ENCODE data around the gene KRTAP5-3.
A peak's percentile ranks its signal among the peaks of the same experiment; 100 is the strongest.
"Not testable (repeated sequence)": the region's sequence is repeated elsewhere in the genome, so short reads cannot be mapped to it uniquely, and the experiment has no call there.

The KRTAP5-3 gene, protein sequence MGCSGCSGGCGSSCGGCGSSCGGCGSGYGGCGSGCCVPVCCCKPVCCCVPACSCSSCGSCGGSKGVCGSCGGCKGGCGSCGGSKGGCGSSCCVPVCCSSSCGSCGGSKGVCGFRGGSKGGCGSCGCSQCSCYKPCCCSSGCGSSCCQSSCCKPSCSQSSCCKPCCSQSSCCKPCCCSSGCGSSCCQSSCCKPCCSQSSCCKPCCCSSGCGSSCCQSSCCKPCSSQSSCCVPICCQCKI

DNA sequence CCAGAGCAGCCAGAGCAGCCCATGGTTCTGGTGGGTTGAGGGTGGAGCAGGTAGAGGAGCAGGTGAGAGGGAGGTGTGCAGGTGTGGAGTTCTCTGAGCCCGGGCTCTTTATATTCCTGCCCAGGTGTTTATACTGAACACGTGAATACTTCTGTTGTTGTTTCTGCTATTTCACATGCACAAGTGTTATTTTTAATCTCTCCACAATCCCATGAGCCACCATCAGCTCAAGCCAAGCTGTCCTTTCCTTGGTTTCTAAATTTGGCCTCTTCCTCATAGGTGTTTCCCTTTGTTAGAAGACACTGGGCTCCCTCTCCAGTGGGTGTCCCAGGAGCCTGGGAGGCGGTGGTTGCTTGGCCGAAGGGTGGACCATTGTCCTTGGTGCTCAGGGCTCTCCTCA is at the start of gene KRTAP5-3:
TSS of gene KRTAP5-3 (minus strand) at position 101 of the 400 bp plus-strand sequence. CDS start at position 23, 78 bp downstream.
- no peak for DNase-seq

DNA sequence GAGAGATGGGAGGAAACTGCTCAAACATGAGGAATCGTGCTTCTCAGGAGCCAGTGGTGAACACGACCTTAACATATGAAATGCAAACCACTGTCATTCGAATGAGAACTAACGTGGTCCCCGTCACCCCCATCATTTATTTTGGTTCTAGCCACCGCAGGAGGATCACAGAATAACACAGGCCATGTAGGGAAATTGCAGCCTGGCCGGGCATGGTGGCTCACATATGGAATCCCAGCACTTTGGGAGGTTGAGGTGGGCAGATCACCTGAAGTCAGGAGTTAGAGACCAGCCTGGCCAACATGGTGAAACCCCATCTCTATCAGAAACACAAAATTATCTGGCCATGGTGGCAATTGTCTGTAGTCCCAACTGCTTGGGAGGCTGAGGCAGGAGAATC is 48.4 kb upstream of the KRTAP5-3 start:
- DNase-seq = no peak

DNA sequence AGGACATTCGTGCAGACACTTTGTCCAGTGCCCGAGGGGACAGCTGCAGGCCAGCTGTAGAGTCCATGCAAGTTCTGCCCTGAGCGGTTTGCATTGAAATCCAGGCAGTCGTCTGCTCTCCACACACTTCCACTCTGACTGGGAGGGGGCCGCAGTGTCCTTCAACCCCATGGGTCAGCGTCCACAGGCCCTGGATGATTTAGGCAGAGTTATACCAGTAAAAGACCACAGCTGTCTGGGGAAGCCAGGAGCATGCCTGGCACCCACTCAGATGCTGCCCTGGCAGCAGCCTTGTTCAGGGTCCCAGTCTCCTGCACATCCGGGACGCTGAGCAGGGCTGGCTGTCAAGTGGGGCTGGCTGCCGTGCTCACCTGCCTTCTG is 47.8 kb upstream of the KRTAP5-3 start:
- DNase-seq = no peak

DNA sequence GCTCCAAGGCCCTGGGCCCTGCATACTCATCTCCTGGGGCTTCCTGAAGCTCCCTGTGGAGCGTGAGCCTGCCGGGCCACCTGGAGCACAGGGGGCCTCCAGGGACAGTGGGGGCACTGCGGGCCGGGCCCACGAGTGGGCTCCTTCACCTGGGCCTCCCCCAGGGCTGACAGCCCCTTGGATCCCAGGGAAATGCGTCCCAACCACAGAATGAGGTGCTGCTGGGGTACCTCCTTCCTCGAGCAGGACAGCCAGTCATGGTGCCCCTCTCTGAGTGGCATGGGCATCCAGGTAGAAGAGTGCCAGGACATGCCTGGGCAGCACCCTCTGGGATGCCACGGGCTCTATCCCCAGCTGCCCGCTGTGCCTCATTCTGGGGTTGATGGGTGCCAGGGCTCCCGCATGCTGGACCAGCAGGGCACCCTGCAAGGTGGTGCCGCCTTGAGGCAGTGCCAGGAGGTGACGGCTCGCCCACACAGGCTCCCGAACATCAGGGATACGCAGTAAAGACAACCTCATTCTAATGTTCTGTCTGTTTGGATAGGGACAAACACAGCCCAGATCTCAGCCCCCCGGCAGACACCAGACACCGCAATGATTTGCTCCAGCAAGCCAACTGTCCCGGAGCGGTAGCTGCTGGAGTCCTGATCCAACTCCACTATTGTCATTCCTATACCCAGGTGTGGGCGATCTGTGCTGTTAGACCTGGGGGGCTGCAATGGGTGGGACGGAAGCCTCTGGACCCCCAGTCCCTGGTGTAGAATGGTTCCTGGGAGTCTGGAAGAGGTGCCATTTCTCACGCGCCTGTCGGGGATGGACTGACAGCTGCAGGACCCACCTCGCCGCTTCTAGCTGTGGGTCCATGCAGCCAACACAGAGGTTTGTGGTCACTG is 47.2 kb upstream of the KRTAP5-3 start:
- DNase-seq = no peak

DNA sequence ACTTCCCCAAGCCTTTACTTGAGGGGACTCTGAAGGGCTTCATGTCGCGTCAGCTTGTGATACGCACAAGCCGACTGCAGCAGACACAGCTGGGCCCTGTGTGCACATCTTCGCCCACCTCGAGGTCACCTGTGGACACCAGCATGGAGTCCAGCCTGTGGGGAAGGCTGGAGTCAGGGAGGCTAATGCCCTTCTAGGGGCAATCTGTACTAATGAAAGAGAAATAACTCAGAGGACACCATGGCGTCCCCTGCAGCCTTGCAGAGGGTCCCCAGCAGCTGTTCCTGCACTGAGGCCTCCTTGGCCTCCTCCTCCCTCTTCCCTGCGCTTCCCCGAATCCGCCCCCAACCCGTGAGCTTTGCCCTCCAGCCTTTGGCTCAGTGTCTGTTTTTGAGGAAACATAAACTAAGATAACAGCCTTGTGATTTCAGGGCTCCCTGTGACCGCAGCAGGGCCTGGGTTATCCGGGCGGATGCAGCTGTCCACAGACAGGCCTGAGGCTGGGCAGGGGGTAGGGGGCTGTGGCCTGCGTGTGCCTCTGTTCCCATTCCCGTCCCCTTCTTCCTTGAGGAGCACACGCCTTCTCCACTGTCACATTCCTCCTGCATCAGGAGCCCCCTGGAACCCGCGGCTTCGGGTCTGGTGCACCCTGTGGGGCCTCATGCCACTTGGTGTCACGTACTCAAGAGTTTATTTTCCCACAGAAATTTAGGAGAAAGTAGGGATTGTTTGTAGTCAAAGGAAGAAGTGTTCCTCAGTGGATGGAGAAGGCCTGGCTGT is 46.3 kb upstream of the KRTAP5-3 start:
- DNase-seq = no peak

DNA sequence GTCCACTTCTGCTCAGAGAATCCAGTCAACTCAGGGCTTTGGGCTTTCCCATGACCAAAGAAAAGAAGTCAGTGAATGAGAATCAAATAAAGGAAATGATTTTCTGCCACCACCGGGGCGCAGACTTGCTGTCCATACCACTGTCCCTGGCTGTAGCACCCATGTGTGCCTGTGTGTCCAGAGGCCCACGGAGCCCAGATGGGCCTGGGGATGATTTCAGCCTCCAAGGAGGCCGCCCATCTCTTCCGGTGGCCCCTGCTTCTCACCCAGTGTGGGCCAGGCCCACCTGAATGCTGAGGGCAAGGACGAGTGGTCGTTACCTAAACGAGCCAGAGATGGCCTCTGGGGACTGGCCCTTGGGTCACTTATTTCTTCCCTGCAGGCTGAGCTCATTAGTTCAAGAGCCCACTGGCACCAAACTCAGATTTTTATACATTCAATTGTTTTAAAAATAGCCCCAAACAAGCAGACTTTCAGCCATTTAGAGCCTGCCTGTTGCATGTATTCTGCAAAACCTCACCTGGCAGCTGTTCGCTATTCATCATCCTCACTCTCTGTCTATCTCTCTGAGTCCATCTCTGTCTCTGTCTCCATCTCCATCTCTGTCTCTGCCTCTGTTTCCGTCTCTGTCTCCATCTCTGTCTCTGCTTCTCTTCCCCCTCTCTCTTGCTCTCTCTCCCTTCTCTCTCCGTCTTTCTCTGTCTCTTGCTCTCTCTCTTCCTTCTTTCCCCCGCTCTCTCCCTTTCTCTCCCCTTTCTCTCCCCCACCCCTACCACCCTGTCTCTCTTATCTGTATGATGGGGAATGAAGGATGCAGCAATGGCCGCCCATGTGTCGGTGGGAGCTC is 45.5 kb upstream of the KRTAP5-3 start:
- no peak for DNase-seq

DNA sequence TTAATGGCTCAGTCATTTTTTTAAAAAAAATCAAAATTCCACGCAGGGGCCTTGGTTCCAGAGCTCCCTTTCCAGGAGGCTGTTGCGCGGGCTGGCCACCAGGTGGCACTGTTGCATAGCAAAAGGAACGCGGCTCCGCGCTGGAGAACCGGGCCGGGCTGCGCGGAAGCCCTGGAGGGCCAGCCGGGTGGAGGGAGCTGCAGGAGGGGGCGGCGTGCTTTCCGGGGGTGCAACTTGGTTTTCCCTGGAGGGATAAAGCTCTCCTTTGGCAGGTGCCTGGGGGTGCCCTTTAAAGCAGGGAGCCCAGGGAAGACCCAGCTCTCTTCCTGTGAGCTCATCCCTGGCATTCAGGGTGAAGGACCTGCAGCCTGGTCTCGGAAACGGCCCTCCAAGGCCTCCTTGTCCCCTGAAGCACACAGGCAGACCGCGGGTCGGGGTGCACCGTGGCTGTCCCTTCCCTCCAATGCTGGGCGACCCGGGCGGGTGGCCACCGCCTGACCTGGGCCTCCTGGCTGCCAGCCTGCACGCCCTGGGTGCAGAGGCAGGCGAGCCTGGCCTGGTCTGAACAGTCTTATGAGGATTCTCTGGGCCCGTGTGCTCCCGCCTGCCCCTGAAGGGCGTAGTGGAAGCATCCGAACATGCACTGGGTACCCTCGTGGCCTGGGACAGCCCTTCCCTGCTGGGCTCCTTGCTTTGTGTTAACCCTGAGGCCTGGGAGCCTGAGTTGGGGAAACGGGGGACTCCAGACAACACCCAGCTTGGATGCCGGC is 44.7 kb upstream of the KRTAP5-3 start:
- DNase-seq = peak; percentile 27

DNA sequence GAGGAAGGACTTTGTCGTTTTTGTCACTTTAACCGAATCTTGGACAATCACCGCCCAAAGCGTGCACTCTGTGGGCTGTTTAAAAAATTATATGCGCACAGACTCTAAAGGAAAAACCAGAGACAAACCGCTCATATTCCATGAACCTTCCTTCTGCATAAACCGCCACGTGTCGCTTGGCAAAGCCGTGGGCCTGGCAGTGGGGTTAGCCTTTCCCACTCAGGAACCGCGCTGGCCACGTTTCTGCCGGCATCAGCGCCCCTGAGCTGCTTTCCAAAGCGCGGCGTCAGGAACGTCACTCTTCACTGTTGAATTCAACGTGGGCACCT is 44.1 kb upstream of the KRTAP5-3 start:
- no peak for DNase-seq

DNA sequence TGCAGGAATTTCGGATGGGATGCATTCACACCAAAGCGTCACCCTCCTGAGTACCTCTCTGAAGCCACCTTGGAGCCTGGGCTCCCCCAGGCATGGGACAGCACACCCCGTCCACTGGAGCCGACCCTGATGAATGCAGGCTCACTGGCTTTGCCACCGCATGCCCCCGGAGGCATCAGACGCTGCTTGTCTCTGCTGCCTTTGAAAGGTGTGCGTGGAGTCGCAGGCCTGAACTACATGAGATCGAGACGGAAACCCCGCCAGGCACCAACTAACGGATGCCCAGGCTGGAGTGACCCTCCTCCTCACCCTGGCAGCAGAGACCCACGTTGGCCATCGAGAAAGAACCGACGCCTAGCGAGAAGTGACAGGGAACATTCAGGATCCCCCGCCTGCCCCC is 43.8 kb upstream of the KRTAP5-3 start:
- DNase-seq = no peak

DNA sequence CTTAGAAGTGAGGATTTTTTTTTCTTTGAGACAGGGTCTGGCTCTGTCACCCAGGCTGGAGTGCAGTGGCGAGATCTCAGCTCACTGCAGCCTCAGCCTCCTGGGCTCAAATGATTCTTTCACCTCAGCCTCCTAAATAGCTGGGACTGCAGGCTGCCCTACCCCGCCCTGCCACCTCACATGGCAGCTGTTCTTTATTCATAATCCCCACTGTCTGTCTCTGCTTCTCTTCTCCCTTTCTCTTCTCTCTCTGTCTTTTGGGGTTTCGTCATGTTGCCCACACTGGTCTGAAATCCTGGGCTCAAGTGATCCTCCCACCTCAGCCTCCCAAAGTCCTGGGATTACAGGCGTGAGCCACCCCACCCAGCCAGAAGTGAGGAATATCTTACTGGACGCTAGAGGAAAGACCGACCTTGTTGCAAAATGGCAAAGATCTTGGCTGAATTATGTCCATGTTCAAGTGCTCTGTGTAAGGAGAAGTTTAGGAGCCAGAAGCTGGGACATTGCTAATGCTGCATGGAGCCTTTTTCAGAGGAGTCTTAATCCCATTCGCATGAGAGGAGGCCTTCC is 43.2 kb upstream of the KRTAP5-3 start:
- no peak for DNase-seq

DNA sequence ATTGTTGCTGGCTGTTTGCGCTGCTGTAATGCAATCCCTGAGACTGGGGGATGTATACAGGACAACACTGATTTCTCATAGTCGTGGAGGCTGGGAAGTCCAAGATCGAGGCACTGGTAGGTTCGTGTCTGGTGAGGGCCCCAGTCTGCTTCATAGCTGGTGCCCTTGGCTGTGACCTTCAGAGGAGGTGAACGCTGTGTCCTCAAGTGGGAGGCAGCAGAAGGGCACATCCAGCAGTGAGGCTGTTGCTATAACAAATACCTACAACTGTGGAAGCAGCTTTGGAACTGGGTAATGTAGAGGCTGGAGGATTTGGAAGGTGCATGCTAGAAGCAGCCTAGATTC is 42.6 kb upstream of the KRTAP5-3 start:
- no peak for DNase-seq

DNA sequence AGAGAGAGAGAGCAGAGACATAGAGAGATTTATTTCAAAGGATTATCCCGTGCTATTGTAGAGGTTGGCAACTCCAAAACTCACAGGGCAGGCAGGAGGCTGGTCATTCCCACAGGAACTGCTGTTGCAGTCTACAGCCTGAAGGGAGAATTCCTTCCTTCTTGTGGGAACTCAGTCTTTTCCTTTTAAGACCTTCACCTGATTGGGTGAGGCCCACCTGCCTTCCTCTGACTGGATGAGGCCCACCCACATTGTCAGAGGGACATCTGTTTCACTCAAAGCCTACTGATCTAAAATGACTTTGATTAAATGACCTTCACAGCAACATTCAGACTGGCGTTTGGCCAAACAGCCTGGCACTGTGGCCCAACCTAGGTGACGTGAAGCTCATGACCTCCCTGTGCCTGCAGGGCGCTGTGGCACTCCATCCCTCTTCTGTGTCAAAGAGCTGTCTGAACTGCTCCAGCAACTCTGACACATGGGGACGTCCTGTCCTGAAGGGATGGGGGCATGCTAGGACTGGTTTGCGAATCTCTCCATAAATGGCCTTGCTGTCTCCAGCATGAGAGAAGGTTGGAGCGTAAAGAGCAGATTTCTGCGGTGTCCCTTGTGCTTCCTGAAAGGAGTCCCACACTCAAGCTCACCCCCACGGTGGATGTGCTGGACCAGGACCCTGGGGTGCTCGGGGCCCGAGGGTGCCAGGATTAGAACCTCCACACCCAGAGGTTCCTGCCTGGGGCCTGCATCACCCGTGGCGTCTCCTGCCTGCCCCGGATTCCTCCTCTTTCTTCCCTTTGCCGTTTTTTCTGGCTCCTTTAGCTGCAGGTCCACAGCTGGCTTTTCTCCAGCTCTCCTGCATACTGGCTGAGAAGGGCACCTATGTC is 42.0 kb upstream of the KRTAP5-3 start:
- no peak for DNase-seq

DNA sequence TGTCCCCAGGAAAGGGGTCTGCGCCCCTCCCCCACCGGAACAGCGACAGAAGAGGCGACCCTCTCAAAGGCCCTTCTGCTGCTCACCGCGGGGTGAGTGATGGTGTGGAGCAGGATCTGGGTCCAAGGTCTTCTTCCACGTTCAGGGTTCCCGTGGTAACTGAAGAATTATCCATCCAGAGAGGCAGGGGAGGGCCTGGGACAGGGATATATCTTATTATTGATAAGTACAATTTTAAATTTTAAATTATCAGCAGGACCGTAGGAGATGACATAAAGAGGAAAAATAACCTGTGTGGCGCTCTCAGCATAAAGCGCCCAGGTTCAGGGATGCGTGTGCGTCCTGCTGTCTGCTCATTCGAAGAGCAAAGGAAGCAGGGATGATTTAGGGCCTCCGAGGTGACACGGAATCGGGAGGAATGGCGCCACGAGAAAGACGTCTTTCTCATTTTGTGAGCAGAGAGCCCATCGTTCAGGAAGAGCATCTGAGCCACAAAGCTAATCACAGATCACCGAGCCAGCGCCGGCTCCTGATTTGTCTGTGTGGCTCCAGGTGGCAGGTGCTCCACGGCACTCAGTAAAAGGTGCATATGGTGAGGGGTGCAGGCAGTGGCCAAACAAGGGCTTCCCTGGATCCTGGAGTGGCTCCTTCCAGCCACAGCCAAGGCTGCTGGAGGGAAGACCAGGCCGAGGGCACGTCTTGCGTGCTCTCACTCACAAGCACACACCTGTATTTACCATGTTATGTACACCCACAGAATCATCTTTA is 40.6 kb upstream of the KRTAP5-3 start:
- no peak for DNase-seq

DNA sequence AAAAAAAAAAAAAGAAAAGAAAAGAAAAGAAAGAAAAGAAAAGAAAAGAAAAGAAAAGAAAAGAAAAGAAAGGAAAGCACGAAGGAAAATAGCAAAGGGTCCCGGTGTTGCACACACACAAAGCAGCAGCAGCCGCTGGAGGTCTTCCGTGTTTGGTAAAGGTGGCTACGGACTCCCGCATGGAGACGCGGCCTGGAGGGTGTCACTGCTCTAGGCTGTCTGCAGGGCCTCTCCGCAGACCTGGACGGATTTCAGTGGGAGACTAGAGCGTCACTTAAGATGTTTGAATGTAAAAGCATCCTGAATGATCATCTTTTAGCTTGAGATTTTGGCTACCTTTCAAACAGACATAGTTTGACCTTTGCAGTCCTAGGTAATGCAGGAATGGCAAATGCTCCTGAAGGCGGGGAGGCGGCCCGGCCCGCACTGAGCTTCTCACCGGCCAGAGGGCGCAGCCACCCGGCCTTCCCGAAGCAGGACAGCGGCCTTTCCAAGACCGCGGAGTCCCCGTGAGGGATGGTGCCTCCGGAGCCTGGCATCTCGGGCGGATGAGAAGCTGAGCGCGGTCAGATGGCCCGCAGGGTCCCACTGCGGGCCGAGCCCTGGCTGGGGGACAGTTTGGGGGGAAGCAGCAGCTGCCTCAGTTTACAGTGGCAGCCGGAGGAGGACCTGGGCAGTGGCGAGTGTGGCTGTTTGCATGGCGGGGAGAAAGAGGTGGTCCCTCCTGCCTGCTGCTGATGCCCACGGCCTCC is 39.8 kb upstream of the KRTAP5-3 start:
- no peak for DNase-seq

DNA sequence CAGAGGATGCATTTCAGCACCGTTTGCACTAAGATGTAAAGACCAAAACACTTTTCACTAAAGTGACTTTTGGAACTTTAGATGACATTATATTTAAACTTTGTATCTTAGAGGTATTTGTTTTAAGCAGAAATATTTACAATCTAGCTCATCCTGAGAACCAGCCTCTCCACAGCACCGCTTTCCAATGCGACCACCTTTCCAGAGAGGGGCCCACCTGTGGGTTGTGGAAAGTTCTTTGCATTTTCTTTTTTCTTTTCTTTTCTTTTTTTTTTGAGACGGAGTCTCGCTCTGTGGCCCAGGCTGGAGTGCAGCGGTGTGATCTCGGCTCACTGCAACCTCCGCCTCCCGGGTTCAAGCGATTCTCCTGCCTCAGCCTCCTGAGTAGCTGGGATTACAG is 38.3 kb upstream of the KRTAP5-3 start:
- DNase-seq = not testable (repeated sequence)

DNA sequence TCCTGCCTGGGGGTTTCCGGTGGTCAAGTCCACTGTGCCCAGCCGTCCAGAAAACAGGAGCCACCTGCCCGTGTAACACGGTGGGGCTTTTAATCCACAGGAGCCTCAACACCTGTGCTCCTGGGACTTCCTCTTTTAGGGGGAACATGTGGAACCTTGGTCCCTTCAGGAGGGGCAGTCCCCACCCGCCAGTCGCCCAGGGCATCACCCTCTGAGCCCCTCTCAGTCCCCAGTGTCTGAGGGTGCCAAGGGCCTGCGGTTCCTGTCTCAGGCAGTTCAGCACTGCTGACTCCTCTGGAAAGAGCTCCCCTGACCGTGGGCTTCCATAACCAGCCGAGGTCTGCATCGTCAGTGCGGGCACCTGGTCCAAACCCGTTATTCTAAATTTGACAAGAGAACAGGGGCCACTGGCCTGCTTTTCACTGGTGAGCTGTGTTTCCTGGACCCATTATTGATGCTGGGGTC is 37.1 kb upstream of the KRTAP5-3 start:
- no peak for DNase-seq

DNA sequence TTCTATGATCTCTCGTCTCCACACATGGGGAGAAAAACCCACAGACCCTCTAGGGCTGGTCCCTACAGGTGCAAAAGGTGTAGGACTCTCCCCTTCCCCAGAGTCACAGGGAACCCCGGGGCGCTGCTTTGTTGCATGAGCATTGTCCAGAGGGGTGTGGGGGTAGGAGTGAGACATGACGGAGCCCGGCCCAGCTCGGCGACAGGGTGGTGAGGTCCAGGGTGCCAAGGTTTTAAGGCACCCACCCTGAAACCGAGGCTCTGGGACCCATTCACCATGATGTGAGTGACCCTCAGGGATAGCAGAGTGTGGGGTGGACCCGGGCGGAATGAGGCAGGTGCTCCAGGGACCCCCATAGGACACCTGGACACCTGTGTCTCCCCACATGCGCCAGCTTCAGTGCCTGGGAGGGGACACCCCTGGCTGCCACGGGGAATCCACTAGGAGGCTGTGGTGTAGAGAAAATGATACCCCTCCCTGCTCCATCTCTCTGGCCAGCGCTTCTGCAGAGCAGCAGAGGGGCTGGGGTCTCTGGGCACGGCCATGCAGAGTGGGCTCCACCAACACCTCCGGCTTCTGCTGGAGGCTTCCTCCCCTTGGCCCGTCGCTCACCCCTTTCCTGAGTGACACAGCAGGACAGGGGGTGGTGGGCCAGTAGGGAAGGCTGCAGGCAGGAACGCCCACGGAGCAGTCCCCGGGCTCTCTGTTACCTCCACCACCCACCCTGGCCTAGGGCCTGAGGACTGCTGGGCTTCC is 36.5 kb upstream of the KRTAP5-3 start:
- DNase-seq = no peak

DNA sequence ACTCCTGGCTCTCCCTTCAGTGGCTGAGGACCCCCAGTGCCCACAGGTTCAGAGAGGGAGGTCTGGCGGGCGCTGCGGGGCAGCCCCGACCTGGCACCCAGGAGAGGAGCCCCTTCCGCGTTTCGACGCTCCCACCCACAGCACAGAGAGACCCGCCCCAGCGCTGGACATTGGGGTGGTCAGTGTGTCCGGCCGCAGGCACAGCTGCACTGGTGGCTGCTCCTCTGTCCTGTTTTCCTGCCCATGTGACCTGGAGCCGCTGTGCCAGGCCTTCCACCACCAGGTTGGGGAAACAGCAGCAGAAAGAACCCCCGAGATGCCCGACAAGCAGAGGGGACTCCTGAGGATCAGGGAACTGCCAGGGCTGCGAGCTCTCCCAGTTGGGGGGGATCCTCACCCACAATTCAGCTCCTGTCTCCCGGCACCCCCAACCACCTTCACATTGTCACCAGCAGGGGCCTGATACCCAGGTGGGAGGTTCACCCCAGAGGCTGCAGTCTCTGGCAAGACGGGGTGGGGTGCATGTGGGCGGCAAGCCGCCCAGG is 35.0 kb upstream of the KRTAP5-3 start:
- no peak for DNase-seq
